H1 (cell line): ENCODE measurements around the gene ALOX15. TPM values are rescaled to one million over a fixed set of nuclear protein-coding genes. Genes with fewer than 3 reads are reported as not detected.

Experiments
- CTCF ChIA-PET: fragments of 300-600 bp; sonication (Branson Sonifier 250); formaldehyde crosslinking; loops from one replicate; lab custom pipeline; 2021; ENCODE audit not compliant: partially characterized antibody; lab: Charles Lee
- POLR2A ChIA-PET: fragments of 300-600 bp; sonication (Branson Sonifier 250); formaldehyde crosslinking; loops from one replicate; lab custom pipeline; 2021; ENCODE audit warnings: inconsistent platforms; ENCODE audit not compliant: partially characterized antibody; lab: Charles Lee
- DNase-seq, 2 experiments: peaks; one replicate each; pipeline versions ENCODE4 v3.0.0 to v3.0.0-alpha.2; 2010 to 2022; ENCODE audit warnings: low spot score in 2 of 2, low read depth in 1 of 2, mixed read lengths in 1 of 2
- FAIRE-seq: peaks from 2 replicates; lab custom pipeline; 2011; peaks lifted over from hg19 to GRCh38; lab: Jason Lieb, UNC
- H2AFZ ChIP-seq: 2 replicates; pipeline ENCODE4 v1.8.1; 2012; ENCODE audit warnings: low read length, inconsistent platforms
- H2AK5ac ChIP-seq: 2 replicates; pipeline ENCODE4 v1.6.1; 2013; ENCODE audit warnings: low read depth, low read length
- H2BK120ac ChIP-seq: replicated peaks from 2 replicates; pipeline ENCODE3; 2013; ENCODE audit warnings: low read depth, low read length, inconsistent platforms
- H2BK12ac ChIP-seq: 2 replicates; pipeline ENCODE4 v1.6.1; 2013; ENCODE audit warnings: low read depth, low read length
- H2BK15ac ChIP-seq: 2 replicates; pipeline ENCODE4 v1.6.1; 2013; ENCODE audit warnings: low read length
- H2BK20ac ChIP-seq: 2 replicates; pipeline ENCODE4 v1.6.1; 2013; ENCODE audit warnings: low read length
- H2BK5ac ChIP-seq: 2 replicates; pipeline ENCODE4 v1.6.1; 2013; ENCODE audit warnings: low read depth, low read length
- H3K14ac ChIP-seq: 2 replicates; pipeline ENCODE4 v1.6.1; 2013; ENCODE audit warnings: inconsistent platforms; ENCODE audit not compliant: insufficient read length
- H3K18ac ChIP-seq: 2 replicates; pipeline ENCODE4 v1.6.1; 2013; ENCODE audit warnings: low read length; ENCODE audit errors: extremely low read depth
- H3K23ac ChIP-seq: 2 replicates; pipeline ENCODE4 v1.6.1; 2013; ENCODE audit warnings: inconsistent platforms; ENCODE audit not compliant: insufficient read length
- H3K23me2 ChIP-seq: 2 replicates; pipeline ENCODE4 v1.6.1; 2013; ENCODE audit warnings: low read depth, low read length
- H3K27ac ChIP-seq: 2 replicates; pipeline ENCODE4 v1.6.1; 2011; ENCODE audit warnings: low read depth, low read length, inconsistent platforms
- H3K27me3 ChIP-seq, 4 experiments: replicated peaks in 1 of 4; 1 replicate in 1 of 4; 2 replicates in 3 of 4; pipeline versions ENCODE4 v1.6.1 to v1.8.1; 2011 to 2013; ENCODE audit warnings: low read length in 3 of 4, mild to moderate bottlenecking in 3 of 4, inconsistent platforms in 2 of 4, mixed read lengths in 2 of 4, moderate library complexity in 1 of 4; ENCODE audit not compliant: control insufficient read depth in 3 of 4, insufficient read depth in 3 of 4; ENCODE audit errors: extremely low read depth in 1 of 4
- H3K36me3 ChIP-seq, 4 experiments: 2 replicates each; pipeline versions ENCODE4 v1.6.1 to v1.8.1; 2011 to 2013; ENCODE audit warnings: mild to moderate bottlenecking in 4 of 4, low read length in 3 of 4, moderate library complexity in 2 of 4, control low read depth in 1 of 4, inconsistent platforms in 1 of 4; ENCODE audit not compliant: insufficient read depth in 4 of 4, control insufficient read depth in 2 of 4
- H3K4ac ChIP-seq: replicated peaks from 2 replicates; pipeline ENCODE3; 2013; ENCODE audit warnings: low read length, low read depth, mixed read lengths, inconsistent platforms; ENCODE audit not compliant: insufficient read length
- H3K4me1 ChIP-seq, 4 experiments: replicated peaks in 1 of 4; 1 replicate in 1 of 4; 2 replicates in 3 of 4; pipeline versions ENCODE4 v1.6.1 to v1.8.1; 2011 to 2013; ENCODE audit warnings: low read length in 3 of 4, inconsistent platforms in 2 of 4, mixed read lengths in 1 of 4; ENCODE audit not compliant: insufficient read depth in 4 of 4, control insufficient read depth in 3 of 4
- H3K4me2 ChIP-seq, 2 experiments: 2 replicates each; pipeline versions ENCODE4 v1.6.1 to v1.8.1; 2011 to 2013; ENCODE audit warnings: low read depth in 2 of 2, low read length in 2 of 2, control low read depth in 1 of 2, inconsistent platforms in 1 of 2, mild to moderate bottlenecking in 1 of 2; ENCODE audit not compliant: insufficient read depth in 1 of 2
- H3K4me3 ChIP-seq, 4 experiments: fragments of 200-600, 300-600 bp in 1 of 4; sonication (generic), shearing (Covaris generic), sonication (Bioruptor Twin) in 1 of 4; 2 replicates each; pipeline versions ENCODE4 v1.5.1 to v1.8.1; 2011 to 2016; ENCODE audit warnings: low read length in 4 of 4, low read depth in 3 of 4, control low read depth in 2 of 4, inconsistent platforms in 2 of 4, mild to moderate bottlenecking in 2 of 4, mixed read lengths in 1 of 4, moderate library complexity in 1 of 4; ENCODE audit not compliant: insufficient read depth in 2 of 4; ENCODE audit errors: extremely low read depth in 1 of 4
- H3K56ac ChIP-seq: replicated peaks from 2 replicates; pipeline ENCODE3; 2013; ENCODE audit warnings: low read depth, mild to moderate bottlenecking, mixed read lengths, low read length, inconsistent platforms; ENCODE audit not compliant: insufficient read length
- H3K79me1 ChIP-seq: 2 replicates; pipeline ENCODE4 v1.6.1; 2013; ENCODE audit warnings: low read depth, low read length, control low read depth
- H3K79me2 ChIP-seq, 2 experiments: 2 replicates each; pipeline versions ENCODE4 v1.6.1 to v1.8.1; 2012 to 2013; ENCODE audit warnings: low read length in 2 of 2, mild to moderate bottlenecking in 2 of 2, inconsistent platforms in 1 of 2; ENCODE audit not compliant: insufficient read depth in 2 of 2, control insufficient read depth in 1 of 2
- H3K9ac ChIP-seq, 4 experiments: replicated peaks in 1 of 4; 1 replicate in 1 of 4; 2 replicates in 3 of 4; pipeline versions ENCODE4 v1.6.1 to v1.8.1; 2011 to 2013; ENCODE audit warnings: low read depth in 3 of 4, low read length in 3 of 4, control low read depth in 2 of 4, mild to moderate bottlenecking in 2 of 4, moderate library complexity in 2 of 4, inconsistent platforms in 1 of 4; ENCODE audit errors: extremely low read depth in 1 of 4
- H3K9me3 ChIP-seq, 2 experiments: 2 replicates each; pipeline versions ENCODE4 v1.6.1 to v1.8.1; 2012 to 2013; ENCODE audit warnings: mild to moderate bottlenecking in 2 of 2, moderate library complexity in 2 of 2, control low read depth in 1 of 2, inconsistent platforms in 1 of 2, low read depth in 1 of 2, low read length in 1 of 2, mixed read lengths in 1 of 2; ENCODE audit not compliant: insufficient read depth in 2 of 2
- H4K20me1 ChIP-seq, 2 experiments: replicated peaks in 1 of 2; 2 replicates each; pipeline versions ENCODE3 to v1.8.1; 2011 to 2013; ENCODE audit warnings: inconsistent platforms in 2 of 2, low read length in 2 of 2, mild to moderate bottlenecking in 1 of 2; ENCODE audit not compliant: insufficient read depth in 2 of 2, control insufficient read depth in 1 of 2
- H4K5ac ChIP-seq: 2 replicates; pipeline ENCODE4 v1.6.1; 2013; ENCODE audit warnings: low read length, low read depth, mixed read lengths, inconsistent platforms; ENCODE audit not compliant: insufficient read length
- H4K8ac ChIP-seq: 2 replicates; pipeline ENCODE4 v1.8.0; 2013; ENCODE audit warnings: mild to moderate bottlenecking, moderate library complexity, low read length, inconsistent platforms; ENCODE audit not compliant: insufficient read depth; ENCODE audit errors: extremely low read depth
- H4K91ac ChIP-seq: replicated peaks from 2 replicates; pipeline ENCODE3; 2013; ENCODE audit warnings: low read length, mixed read lengths, inconsistent platforms; ENCODE audit not compliant: insufficient read length
- EP300 ChIP-seq, 2 experiments: IDR thresholded peaks; 1 replicate in 1 of 2; 2 replicates in 1 of 2; pipeline ENCODE4 v1.6.1; 2011 to 2012; ENCODE audit warnings: low read depth in 2 of 2, low read length in 2 of 2, mild to moderate bottlenecking in 2 of 2, borderline replicate concordance in 1 of 2, inconsistent platforms in 1 of 2, moderate library complexity in 1 of 2
- GABPA ChIP-seq: IDR thresholded peaks from 2 replicates; pipeline ENCODE4 v1.6.1; 2011; ENCODE audit warnings: mild to moderate bottlenecking, low read length, moderate library complexity, borderline replicate concordance; ENCODE audit not compliant: insufficient read depth
- KDM5A ChIP-seq: fragments of 200-600 bp; IDR thresholded peaks from 2 replicates; pipeline ENCODE4 v1.7.1; 2012; ENCODE audit warnings: mild to moderate bottlenecking, low read length, inconsistent platforms, mixed read lengths
- RAD21 ChIP-seq, 2 experiments: IDR thresholded peaks in 1 of 2; conservative IDR thresholded peaks in 1 of 2; 2 replicates each; pipeline ENCODE4 v1.6.1; 2011; ENCODE audit warnings: low read depth in 2 of 2, low read length in 2 of 2, improper control_type of control experiment in 1 of 2, inconsistent platforms in 1 of 2, mild to moderate bottlenecking in 1 of 2, moderate library complexity in 1 of 2
- SUZ12 ChIP-seq: fragments of 200-600 bp; sonication (generic); IDR thresholded peaks from 2 replicates; pipeline ENCODE4 v1.6.1; 2012; ENCODE audit warnings: mild to moderate bottlenecking, inconsistent platforms, low read length, moderate library complexity, mixed read lengths
- TAF7 ChIP-seq: optimal IDR thresholded peaks from 2 replicates; pipeline ENCODE3; 2011; ENCODE audit warnings: low read depth, mild to moderate bottlenecking, inconsistent platforms, low read length, moderate library complexity, borderline replicate concordance
- WGBS, 2 experiments: shearing (Covaris generic) in 1 of 2; methylation state at CpG; one replicate each; pipeline versions ENCODE4 v1.1.6 to v1.1.7; 2013 to 2015; ENCODE audit warnings: low lambda C conversion rate in 2 of 2, mixed read lengths in 2 of 2, inconsistent platforms in 1 of 2, low coverage in 1 of 2, missing lambda C conversion rate in 1 of 2; ENCODE audit not compliant: insufficient replicate concordance in 2 of 2, insufficient coverage in 1 of 2, insufficient read length in 1 of 2; ENCODE audit errors: extremely low coverage in 1 of 2, missing lambda C conversion rate in 1 of 2; 5-methylcytosine and 5-hydroxymethylcytosine counted together
- polyA plus RNA-seq, 7 experiments: library from polyadenylated mRNA; depleted of rRNA in 3 of 7; stranded (reverse) in 5 of 7; unstranded in 2 of 7; fragments of >200 nt in 5 of 7; fragments of 200-250 nt in 2 of 7; gene quantifications; 1 replicate in 5 of 7; 2 replicates in 1 of 7; 4 replicates in 1 of 7; pipeline versions ENCODE4 v1.2.1 to v1.2.3, GENCODE V29; 2011 to 2013; ENCODE audit warnings: missing spikeins in 2 of 7, mixed read lengths in 2 of 7
- total RNA-seq: library from RNA; stranded (reverse); fragmentation: NEBNext Ultra II Directional; extraction: Animal tissue kit (Norgen Biotek cat#: 25700); gene quantifications from 2 replicates; pipeline ENCODE4 v1.2.1, GENCODE V29; 2021

The ALOX15 gene
- total and polyA plus RNA-seq, 2 of the 8 experiments (the other 6 are each of a cell fraction or from before 2014, with no cell fraction given) = 1.5 to 1.7 TPM

GRCh38 chr17:4667166-4667565 is 25.7 kb upstream of the ALOX15 start:
- H4K20me1 ChIP-seq = peaks cover 0 to 2% of the 10 kb centered on the region in 2 experiments
- H3K79me1 ChIP-seq = no peaks in the 10 kb centered on the region
- no peak overlapping the region for H2AFZ ChIP-seq
- POLR2A ChIA-PET = interaction anchor here (0.8 to 1.9 kb wide), 8 partner anchors 9 to 130 kb away, joined by 3 to 5 read pairs (median 4); no protein-coding TSS in a partner anchor
- H2BK5ac ChIP-seq = no peak overlapping the region
- no peaks in the 10 kb centered on the region for H3K23me2 ChIP-seq
- FAIRE-seq = no peak
- WGBS, 2 experiments = 84% methylated on average over 4 of the region's 4 CpGs; no CpG with 5 or more reads in 1 of the 2 experiments
- no peak overlapping the region for H3K27ac ChIP-seq
- peaks cover 0 to 4% (median 2%) of the 10 kb centered on the region in 4 experiments; a peak in 1 of 7 replicates for H3K4me1 ChIP-seq
- no peak overlapping the region for H2BK120ac ChIP-seq
- H3K4me3 ChIP-seq = no peak overlapping the region
- peaks cover 3 to 15% (median 13%) of the 10 kb centered on the region in 4 experiments for H3K36me3 ChIP-seq
- H3K18ac ChIP-seq = no peak overlapping the region
- no peak overlapping the region for H3K4ac ChIP-seq
- no peak overlapping the region for H4K8ac ChIP-seq
- no peak for TF ChIP-seq KDM5A
- TF ChIP-seq EP300 (IDR thresholded peaks at IDR 0.05; ENCODE audit: borderline replicate concordance in 1 of 2, low read depth in 2 of 2, low read length in 2 of 2) = no peak
- TF ChIP-seq RAD21 (IDR thresholded peaks at IDR 0.05 in 1 of 2, conservative IDR thresholded peaks at IDR 0.05 in 1 of 2; ENCODE audit: low read depth in 2 of 2, low read length in 2 of 2) = no peak
- no peak for TF ChIP-seq GABPA
- no peak for TF ChIP-seq SUZ12
- TF ChIP-seq TAF7 = no peak
- TF ChIP-seq, all 59 proteins: peak for 0
- no peak overlapping the region for H2BK12ac ChIP-seq
- no peak overlapping the region for H4K5ac ChIP-seq
- 0 out of 2 replicates have a peak overlapping the region, but pooled peaks have one; percentile 24 for H2AK5ac ChIP-seq
- H3K9ac ChIP-seq = no peak overlapping the region
- no peak overlapping the region for H3K23ac ChIP-seq
- no peak overlapping the region for H3K4me2 ChIP-seq
- H4K91ac ChIP-seq = no peak overlapping the region
- H3K27me3 ChIP-seq = no peaks in the 10 kb centered on the region
- no peaks in the 10 kb centered on the region for H3K9me3 ChIP-seq
- no peak for DNase-seq
- CTCF ChIA-PET = interaction anchor here (0.7 to 1.4 kb wide), 4 partner anchors 10 to 42 kb away, joined by 3 to 4 read pairs (median 3); no protein-coding TSS in a partner anchor
- no peak overlapping the region for H3K14ac ChIP-seq
- no peak overlapping the region for H2BK15ac ChIP-seq
- no peak overlapping the region for H2BK20ac ChIP-seq
- no peaks in the 10 kb centered on the region for H3K79me2 ChIP-seq
- no peak overlapping the region for H3K56ac ChIP-seq
